HG03097 (cell line): ENCODE data around the gene ONECUT3.
"Not testable (repeated sequence)": the region's sequence is repeated elsewhere in the genome, so short reads cannot be mapped to it uniquely, and the experiment has no call there.

ENCODE experiments used
- ATAC-seq: cut with Tn5 transposase; IDR thresholded peaks from one replicate; pipeline ENCODE4 v1.9.1; 2021; ENCODE audit not compliant: unreplicated experiment, low FRiP score

ONECUT3 gene

GRCh38 chr19:1754636-1755466 lies 1.5 kb downstream of the ONECUT3 start:
- no peak for ATAC-seq

- ATAC-seq: no peak
Measured at GRCh38 chr19:1755467-1756171, 2.3 kb downstream of the ONECUT3 start.

- no peak for ATAC-seq
Measured at GRCh38 chr19:1756264-1756663, 3.0 kb downstream of the ONECUT3 start.

- no peak for ATAC-seq
Measured at GRCh38 chr19:1756705-1757465, 3.6 kb downstream of the ONECUT3 start.

GRCh38 chr19:1757468-1758230 lies 4.3 kb downstream of the ONECUT3 start:
- ATAC-seq: no peak

- no peak for ATAC-seq
Measured at GRCh38 chr19:1758231-1758577, 4.9 kb downstream of the ONECUT3 start.

- no peak for ATAC-seq
Measured at GRCh38 chr19:1758959-1759903, 5.9 kb downstream of the ONECUT3 start.

GRCh38 chr19:1760020-1760419 lies 6.7 kb downstream of the ONECUT3 start:
- ATAC-seq: no peak

GRCh38 chr19:1760786-1761527 lies 7.7 kb downstream of the ONECUT3 start:
- ATAC-seq: not testable (repeated sequence)

- no peak for ATAC-seq
Measured at GRCh38 chr19:1761528-1762242, 8.4 kb downstream of the ONECUT3 start.

GRCh38 chr19:1762243-1763117 lies 9.2 kb downstream of the ONECUT3 start:
- ATAC-seq: no peak

- ATAC-seq: no peak
Measured at GRCh38 chr19:1763648-1764639, 10.6 kb downstream of the ONECUT3 start.

GRCh38 chr19:1764729-1765128 lies 11.4 kb downstream of the ONECUT3 start:
- no peak for ATAC-seq

- no peak for ATAC-seq
Measured at GRCh38 chr19:1765232-1765903, 12.1 kb downstream of the ONECUT3 start.
